HepG2 (cell line): ENCODE measurements around the gene FGFR4. TPM values are rescaled to one million over a fixed set of nuclear protein-coding genes. Genes with fewer than 3 reads are reported as not detected.

Experiments
- ATF4 ChIP-seq, 2 experiments: fragments of 450-650 bp in 1 of 2; sonication (generic) in 1 of 2; formaldehyde crosslinking; IDR thresholded peaks; 2 replicates each; pipeline versions ENCODE4 v1.5.0 to v1.8.0; 2020 to 2022; ENCODE audit warnings: mild to moderate bottlenecking in 1 of 2, missing genetic modification reagents in 1 of 2
- ATF5 ChIP-seq: sonication (generic); formaldehyde crosslinking; IDR thresholded peaks from 2 replicates; pipeline ENCODE4 v1.4.0; 2020; ENCODE audit warnings: mild to moderate bottlenecking, low read depth, missing genetic modification reagents
- IRF2 ChIP-seq: IDR thresholded peaks from 2 replicates; pipeline ENCODE4 v1.6.1; 2018; ENCODE audit warnings: missing genetic modification reagents, missing compliant biosample characterization
- MAFF ChIP-seq: IDR thresholded peaks from 2 replicates; pipeline ENCODE4 v1.6.1; 2011; ENCODE audit warnings: low read depth, low read length, improper control_type of control experiment
- MAFK ChIP-seq, 2 experiments: IDR thresholded peaks in 1 of 2; conservative IDR thresholded peaks in 1 of 2; 2 replicates each; pipeline ENCODE4 v1.6.1; 2011; ENCODE audit warnings: improper control_type of control experiment in 2 of 2, low read length in 2 of 2
- MAZ ChIP-seq, 2 experiments: sonication (generic) in 1 of 2; formaldehyde crosslinking in 1 of 2; IDR thresholded peaks; 2 replicates each; pipeline versions ENCODE4 v1.5.0 to v1.6.1; 2012 to 2020; ENCODE audit warnings: low read depth in 2 of 2, mild to moderate bottlenecking in 2 of 2, borderline replicate concordance in 1 of 2, improper control_type of control experiment in 1 of 2, low read length in 1 of 2, missing genetic modification reagents in 1 of 2, moderate library complexity in 1 of 2
- PHF20 ChIP-seq: sonication (generic); formaldehyde crosslinking; IDR thresholded peaks from 2 replicates; pipeline ENCODE4 v1.5.0; 2020; ENCODE audit warnings: mild to moderate bottlenecking, missing genetic modification reagents
- SAP130 ChIP-seq: IDR thresholded peaks from 2 replicates; pipeline ENCODE4 v1.6.1; 2016; ENCODE audit warnings: low read depth
- SP4 ChIP-seq: sonication (generic); formaldehyde crosslinking; IDR thresholded peaks from 2 replicates; pipeline ENCODE4 v1.8.1; 2023; ENCODE audit warnings: mild to moderate bottlenecking, missing genetic modification reagents
- THRA ChIP-seq: sonication (generic); formaldehyde crosslinking; IDR thresholded peaks from 2 replicates; pipeline ENCODE4 v1.4.0; 2020; ENCODE audit warnings: missing genetic modification reagents, borderline replicate concordance
- ZNF672 ChIP-seq: sonication (generic); formaldehyde crosslinking; IDR thresholded peaks from 2 replicates; pipeline ENCODE4 v1.8.1; 2022; ENCODE audit warnings: missing genetic modification reagents
- ZNF782 ChIP-seq: sonication (generic); formaldehyde crosslinking; IDR thresholded peaks from 2 replicates; pipeline ENCODE4 v1.4.0; 2020; ENCODE audit warnings: missing genetic modification reagents, mild to moderate bottlenecking, borderline replicate concordance
- polyA plus RNA-seq, 8 experiments: library from polyadenylated mRNA; depleted of rRNA in 3 of 8; stranded (reverse) in 7 of 8; unstranded in 1 of 8; fragments of >200 nt; fragmentation: Illumina TruSeq in 4 of 8; extraction: Trizol in 4 of 8; gene quantifications; 2 replicates each; pipeline versions ENCODE4 v1.2.1 to v1.2.3, GENCODE V29; 2011 to 2016; ENCODE audit warnings: low read depth in 4 of 8, missing spikeins in 1 of 8, mixed read lengths in 1 of 8; ENCODE audit not compliant: insufficient read depth in 1 of 8
- total RNA-seq, 5 experiments: library from RNA; depleted of rRNA; stranded (reverse); fragments of >200 nt; fragmentation: Illumina TruSeq; extraction: Trizol; gene quantifications; 2 replicates each; pipeline ENCODE4 v1.2.3, GENCODE V29; 2016; ENCODE audit warnings: low read depth in 1 of 5
- TF ChIP-seq, protein P1 (sequence below): sonication (generic); formaldehyde crosslinking; IDR thresholded peaks from 2 replicates; pipeline ENCODE4 v1.4.0; 2020; ENCODE audit warnings: missing genetic modification reagents
- TF ChIP-seq, protein P2 (sequence below): sonication (generic); formaldehyde crosslinking; IDR thresholded peaks from 2 replicates; pipeline ENCODE4 v1.5.1; 2020; ENCODE audit warnings: mild to moderate bottlenecking, missing genetic modification reagents, moderate library complexity
- TF ChIP-seq, protein P3 (sequence below): sonication (generic); formaldehyde crosslinking; IDR thresholded peaks from 2 replicates; pipeline ENCODE4 v1.5.0; 2020; ENCODE audit warnings: mild to moderate bottlenecking, missing genetic modification reagents, borderline replicate concordance

The FGFR4 gene
- total and polyA plus RNA-seq, 2 of the 13 experiments (the other 11 are each of a cell fraction or from before 2014, with no cell fraction given): 129 to 219 TPM

- no peak for TF ChIP-seq MAZ (IDR thresholded peaks at IDR 0.05; ENCODE audit: borderline replicate concordance, low read depth, low read length)
- no peak for TF ChIP-seq MAZ (CRISPR knock-in tag; IDR thresholded peaks at IDR 0.05; ENCODE audit: low read depth)
- TF ChIP-seq SP4 (CRISPR knock-in tag): no peak
- TF ChIP-seq ATF5 (CRISPR knock-in tag): no peak
- peak; percentile 96 to 98 for TF ChIP-seq MAFK (conservative IDR thresholded peaks at IDR 0.05 in 1 of 2, IDR thresholded peaks at IDR 0.05 in 1 of 2; ENCODE audit: low read length in 2 of 2)
- TF ChIP-seq PHF20 (CRISPR knock-in tag): no peak
- TF ChIP-seq, protein P1, sequence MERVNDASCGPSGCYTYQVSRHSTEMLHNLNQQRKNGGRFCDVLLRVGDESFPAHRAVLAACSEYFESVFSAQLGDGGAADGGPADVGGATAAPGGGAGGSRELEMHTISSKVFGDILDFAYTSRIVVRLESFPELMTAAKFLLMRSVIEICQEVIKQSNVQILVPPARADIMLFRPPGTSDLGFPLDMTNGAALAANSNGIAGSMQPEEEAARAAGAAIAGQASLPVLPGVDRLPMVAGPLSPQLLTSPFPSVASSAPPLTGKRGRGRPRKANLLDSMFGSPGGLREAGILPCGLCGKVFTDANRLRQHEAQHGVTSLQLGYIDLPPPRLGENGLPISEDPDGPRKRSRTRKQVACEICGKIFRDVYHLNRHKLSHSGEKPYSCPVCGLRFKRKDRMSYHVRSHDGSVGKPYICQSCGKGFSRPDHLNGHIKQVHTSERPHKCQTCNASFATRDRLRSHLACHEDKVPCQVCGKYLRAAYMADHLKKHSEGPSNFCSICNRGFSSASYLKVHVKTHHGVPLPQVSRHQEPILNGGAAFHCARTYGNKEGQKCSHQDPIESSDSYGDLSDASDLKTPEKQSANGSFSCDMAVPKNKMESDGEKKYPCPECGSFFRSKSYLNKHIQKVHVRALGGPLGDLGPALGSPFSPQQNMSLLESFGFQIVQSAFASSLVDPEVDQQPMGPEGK (CRISPR knock-in tag): no peak
- no peak for TF ChIP-seq ATF4 (CRISPR knock-in tag; IDR thresholded peaks at IDR 0.05)
- TF ChIP-seq, protein P2, sequence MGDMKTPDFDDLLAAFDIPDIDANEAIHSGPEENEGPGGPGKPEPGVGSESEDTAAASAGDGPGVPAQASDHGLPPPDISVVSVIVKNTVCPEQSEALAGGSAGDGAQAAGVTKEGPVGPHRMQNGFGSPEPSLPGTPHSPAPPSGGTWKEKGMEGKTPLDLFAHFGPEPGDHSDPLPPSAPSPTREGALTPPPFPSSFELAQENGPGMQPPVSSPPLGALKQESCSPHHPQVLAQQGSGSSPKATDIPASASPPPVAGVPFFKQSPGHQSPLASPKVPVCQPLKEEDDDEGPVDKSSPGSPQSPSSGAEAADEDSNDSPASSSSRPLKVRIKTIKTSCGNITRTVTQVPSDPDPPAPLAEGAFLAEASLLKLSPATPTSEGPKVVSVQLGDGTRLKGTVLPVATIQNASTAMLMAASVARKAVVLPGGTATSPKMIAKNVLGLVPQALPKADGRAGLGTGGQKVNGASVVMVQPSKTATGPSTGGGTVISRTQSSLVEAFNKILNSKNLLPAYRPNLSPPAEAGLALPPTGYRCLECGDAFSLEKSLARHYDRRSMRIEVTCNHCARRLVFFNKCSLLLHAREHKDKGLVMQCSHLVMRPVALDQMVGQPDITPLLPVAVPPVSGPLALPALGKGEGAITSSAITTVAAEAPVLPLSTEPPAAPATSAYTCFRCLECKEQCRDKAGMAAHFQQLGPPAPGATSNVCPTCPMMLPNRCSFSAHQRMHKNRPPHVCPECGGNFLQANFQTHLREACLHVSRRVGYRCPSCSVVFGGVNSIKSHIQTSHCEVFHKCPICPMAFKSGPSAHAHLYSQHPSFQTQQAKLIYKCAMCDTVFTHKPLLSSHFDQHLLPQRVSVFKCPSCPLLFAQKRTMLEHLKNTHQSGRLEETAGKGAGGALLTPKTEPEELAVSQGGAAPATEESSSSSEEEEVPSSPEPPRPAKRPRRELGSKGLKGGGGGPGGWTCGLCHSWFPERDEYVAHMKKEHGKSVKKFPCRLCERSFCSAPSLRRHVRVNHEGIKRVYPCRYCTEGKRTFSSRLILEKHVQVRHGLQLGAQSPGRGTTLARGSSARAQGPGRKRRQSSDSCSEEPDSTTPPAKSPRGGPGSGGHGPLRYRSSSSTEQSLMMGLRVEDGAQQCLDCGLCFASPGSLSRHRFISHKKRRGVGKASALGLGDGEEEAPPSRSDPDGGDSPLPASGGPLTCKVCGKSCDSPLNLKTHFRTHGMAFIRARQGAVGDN: peak; percentile 60
- TF ChIP-seq SAP130 (CRISPR knock-in tag): peak; percentile 38; the same call in 1 of the 2 replicates
- TF ChIP-seq MAFF: peak; percentile 95
- TF ChIP-seq, protein P3, sequence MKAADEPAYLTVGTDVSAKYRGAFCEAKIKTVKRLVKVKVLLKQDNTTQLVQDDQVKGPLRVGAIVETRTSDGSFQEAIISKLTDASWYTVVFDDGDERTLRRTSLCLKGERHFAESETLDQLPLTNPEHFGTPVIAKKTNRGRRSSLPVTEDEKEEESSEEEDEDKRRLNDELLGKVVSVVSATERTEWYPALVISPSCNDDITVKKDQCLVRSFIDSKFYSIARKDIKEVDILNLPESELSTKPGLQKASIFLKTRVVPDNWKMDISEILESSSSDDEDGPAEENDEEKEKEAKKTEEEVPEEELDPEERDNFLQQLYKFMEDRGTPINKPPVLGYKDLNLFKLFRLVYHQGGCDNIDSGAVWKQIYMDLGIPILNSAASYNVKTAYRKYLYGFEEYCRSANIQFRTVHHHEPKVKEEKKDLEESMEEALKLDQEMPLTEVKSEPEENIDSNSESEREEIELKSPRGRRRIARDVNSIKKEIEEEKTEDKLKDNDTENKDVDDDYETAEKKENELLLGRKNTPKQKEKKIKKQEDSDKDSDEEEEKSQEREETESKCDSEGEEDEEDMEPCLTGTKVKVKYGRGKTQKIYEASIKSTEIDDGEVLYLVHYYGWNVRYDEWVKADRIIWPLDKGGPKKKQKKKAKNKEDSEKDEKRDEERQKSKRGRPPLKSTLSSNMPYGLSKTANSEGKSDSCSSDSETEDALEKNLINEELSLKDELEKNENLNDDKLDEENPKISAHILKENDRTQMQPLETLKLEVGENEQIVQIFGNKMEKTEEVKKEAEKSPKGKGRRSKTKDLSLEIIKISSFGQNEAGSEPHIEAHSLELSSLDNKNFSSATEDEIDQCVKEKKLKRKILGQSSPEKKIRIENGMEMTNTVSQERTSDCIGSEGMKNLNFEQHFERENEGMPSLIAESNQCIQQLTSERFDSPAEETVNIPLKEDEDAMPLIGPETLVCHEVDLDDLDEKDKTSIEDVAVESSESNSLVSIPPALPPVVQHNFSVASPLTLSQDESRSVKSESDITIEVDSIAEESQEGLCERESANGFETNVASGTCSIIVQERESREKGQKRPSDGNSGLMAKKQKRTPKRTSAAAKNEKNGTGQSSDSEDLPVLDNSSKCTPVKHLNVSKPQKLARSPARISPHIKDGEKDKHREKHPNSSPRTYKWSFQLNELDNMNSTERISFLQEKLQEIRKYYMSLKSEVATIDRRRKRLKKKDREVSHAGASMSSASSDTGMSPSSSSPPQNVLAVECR (CRISPR knock-in tag): no peak
- no peak for TF ChIP-seq ZNF672 (CRISPR knock-in tag)
- 0 out of 2 replicates have a peak, but pooled peaks have one; percentile 14 for TF ChIP-seq IRF2 (CRISPR knock-in tag)
- no peak for TF ChIP-seq THRA
- TF ChIP-seq ZNF782 (CRISPR knock-in tag): no peak
Measured at GRCh38 chr5:177109810-177110209, 23.1 kb downstream of the FGFR4 start (continued).
